UCSD-AML1 (cell line): Measurements from ENCODE around the gene LIX1L.
"Not testable (repeated sequence)": the region's sequence is repeated elsewhere in the genome, so short reads cannot be mapped to it uniquely, and the experiment has no call there.

Source experiments
- DNase-seq: peaks from one replicate; lab custom pipeline; 2025; ENCODE audit not compliant: unreplicated experiment; lab: John Stamatoyannopoulos, UW

LIX1L gene

GRCh38 chr1:145937436-145937835 is 20.4 kb downstream of the LIX1L start:
- DNase-seq = no peak

GRCh38 chr1:145936247-145936646 is 21.6 kb downstream of the LIX1L start:
- no peak for DNase-seq

- no peak for DNase-seq
Observed at GRCh38 chr1:145935708-145936107, 22.1 kb downstream of the LIX1L start.

- DNase-seq = peak; percentile 18
Observed at GRCh38 chr1:145932522-145933009, 25.3 kb downstream of the LIX1L start.

- DNase-seq = no peak
Observed at GRCh38 chr1:145927916-145928643, 29.7 kb downstream of the LIX1L start.

- DNase-seq = peak; percentile 93
Observed at GRCh38 chr1:145927063-145927886, 30.5 kb downstream of the LIX1L start, which contains the start of gene RBM8A. Gene RBM8A, minus strand, starts transcription at chr1:145927484. Its CDS starts 58 bp downstream, at chr1:145927426.

GRCh38 chr1:145926686-145927062 is 31.1 kb downstream of the LIX1L start:
- no peak for DNase-seq

GRCh38 chr1:145922266-145922665 is 35.6 kb downstream of the LIX1L start:
- no peak for DNase-seq

- not testable (repeated sequence) for DNase-seq
Observed at GRCh38 chr1:145920297-145920696, 37.5 kb downstream of the LIX1L start.

- DNase-seq = peak; percentile 35
Observed at GRCh38 chr1:145918992-145919939, 38.6 kb downstream of the LIX1L start.

GRCh38 chr1:145918144-145918991 is 39.4 kb downstream of the LIX1L start, which contains the start of gene PEX11B:
Gene PEX11B, minus strand, starts transcription at chr1:145918717. Its CDS starts 29 bp downstream, at chr1:145918688.
- DNase-seq = peak; percentile 93

- no peak for DNase-seq
Observed at GRCh38 chr1:145917595-145917994, 40.2 kb downstream of the LIX1L start.

- DNase-seq = no peak
Observed at GRCh38 chr1:145916745-145917144, 41.1 kb downstream of the LIX1L start.

GRCh38 chr1:145912128-145912641 is 45.6 kb downstream of the LIX1L start:
- DNase-seq = no peak

GRCh38 chr1:145908653-145909052 is 49.2 kb downstream of the LIX1L start:
- no peak for DNase-seq

- DNase-seq = no peak
Observed at GRCh38 chr1:145906954-145907753, 50.7 kb downstream of the LIX1L start.

- no peak for DNase-seq
Observed at GRCh38 chr1:145901312-145902021, 56.4 kb downstream of the LIX1L start.

- no peak for DNase-seq
Observed at GRCh38 chr1:145898756-145899155, 59.1 kb downstream of the LIX1L start.
